GM19324 (cell line): ENCODE data around the gene KHDC4.

Experiments
- ATAC-seq: cut with Tn5 transposase; IDR thresholded peaks from one replicate; pipeline ENCODE4 v1.9.1; 2021; ENCODE audit warnings: mild to moderate bottlenecking, moderate library complexity; ENCODE audit not compliant: unreplicated experiment, low FRiP score

Gene KHDC4

GRCh38 chr1:155934097-155934935, at the start of gene KHDC4:
Gene KHDC4, minus strand, starts transcription at chr1:155934413. Its CDS starts 40 bp downstream, at chr1:155934373.
- ATAC-seq, result peak; percentile 95

DNA sequence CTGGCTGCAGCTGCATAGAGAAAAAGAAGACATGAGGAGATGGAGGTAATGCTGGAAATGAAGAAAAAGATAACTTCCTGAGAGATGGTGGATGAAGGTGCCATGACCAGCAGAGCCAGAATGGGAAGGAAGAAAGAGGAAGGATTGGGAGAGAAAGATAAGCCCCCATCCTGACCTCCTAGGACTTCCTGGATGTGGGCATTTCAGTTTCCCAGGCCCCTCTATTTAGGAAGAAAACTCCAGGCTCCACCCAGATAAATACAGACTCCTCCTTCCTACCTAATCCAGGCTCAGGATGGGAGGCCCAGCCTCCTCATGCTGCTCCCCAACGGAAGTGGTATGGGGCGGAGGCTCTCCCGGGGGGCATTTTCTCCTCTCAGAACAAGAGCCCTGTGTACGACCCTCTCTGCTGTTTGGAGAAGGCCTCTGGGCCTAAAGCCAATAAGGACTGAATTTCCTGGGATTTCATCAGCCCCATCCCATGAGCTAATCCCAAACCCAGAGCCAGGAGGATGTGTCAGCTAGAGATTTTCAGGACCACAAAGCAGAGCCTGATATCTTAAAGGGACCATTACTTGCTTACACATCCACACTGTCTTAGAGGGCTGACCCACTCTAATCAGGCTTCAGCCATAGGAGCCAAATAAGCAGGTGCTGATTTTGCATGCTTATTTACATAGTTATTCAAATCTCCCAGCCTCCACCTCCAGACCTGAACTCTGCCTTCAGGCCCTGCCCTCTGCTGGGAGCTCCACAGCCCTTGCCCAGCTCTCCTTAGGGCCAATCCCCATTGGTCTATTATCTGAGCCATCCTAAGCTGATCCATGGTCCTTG, 49.2 kb upstream of the KHDC4 start:
- peak; percentile 69 for ATAC-seq

DNA sequence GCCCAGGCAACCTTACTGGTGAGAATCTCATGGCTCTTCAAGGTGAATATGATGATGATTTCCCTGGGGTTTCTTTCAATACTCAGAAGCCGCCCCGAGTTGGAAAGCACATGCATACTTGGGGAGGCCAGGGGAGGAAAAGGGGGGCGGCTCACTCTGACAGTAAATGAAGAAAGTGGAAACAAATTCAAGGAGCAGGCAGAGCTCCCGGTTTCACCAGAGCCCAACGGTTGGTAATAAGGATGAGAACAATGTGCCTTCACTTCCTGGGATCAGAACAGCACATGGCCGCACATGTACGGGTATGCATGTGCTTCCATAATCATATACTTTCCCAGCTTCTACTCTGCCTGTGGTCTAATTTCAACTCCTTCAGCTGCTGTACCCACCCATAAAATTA, 47.9 kb upstream of the KHDC4 start:
- no peak for ATAC-seq

DNA sequence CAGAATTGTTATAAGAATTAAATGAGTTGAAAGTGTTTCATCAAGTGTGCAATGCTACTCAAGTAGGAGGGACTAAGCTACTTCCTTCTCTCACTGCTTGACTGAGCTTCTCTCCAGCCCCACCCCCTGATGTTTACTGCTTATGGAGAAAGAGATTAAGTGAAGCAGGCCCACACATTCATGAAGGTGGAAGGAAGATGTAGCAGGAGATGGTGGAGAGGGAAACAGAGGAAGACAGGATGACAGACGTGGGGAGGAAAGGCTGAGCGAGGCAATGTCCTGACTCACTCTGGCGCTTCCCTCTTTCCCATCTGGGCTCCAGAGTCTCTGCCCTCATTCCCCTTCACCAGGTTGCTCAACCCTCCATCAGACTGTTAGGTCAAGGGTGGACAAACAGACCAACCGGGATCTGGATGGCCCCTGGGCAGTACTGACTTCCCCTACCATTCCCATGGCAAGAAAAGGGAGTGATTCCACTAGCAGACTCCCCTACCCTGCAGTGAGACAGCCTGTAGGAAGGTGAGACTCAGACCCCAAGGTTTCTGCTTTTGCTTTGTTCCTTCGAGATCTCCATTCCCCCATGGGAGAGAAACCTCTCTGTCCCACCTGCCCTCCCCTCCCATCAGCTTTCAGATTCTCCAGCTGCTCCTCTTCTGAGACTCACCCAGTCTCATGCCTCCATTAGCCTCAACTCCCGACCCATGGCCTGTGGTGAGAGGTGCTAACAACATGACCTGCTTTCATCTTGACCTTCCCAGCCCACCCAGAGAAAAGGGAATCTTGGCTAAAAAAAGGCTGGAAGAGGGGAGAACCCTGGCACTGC, 47.3 kb upstream of the KHDC4 start:
- no peak for ATAC-seq

DNA sequence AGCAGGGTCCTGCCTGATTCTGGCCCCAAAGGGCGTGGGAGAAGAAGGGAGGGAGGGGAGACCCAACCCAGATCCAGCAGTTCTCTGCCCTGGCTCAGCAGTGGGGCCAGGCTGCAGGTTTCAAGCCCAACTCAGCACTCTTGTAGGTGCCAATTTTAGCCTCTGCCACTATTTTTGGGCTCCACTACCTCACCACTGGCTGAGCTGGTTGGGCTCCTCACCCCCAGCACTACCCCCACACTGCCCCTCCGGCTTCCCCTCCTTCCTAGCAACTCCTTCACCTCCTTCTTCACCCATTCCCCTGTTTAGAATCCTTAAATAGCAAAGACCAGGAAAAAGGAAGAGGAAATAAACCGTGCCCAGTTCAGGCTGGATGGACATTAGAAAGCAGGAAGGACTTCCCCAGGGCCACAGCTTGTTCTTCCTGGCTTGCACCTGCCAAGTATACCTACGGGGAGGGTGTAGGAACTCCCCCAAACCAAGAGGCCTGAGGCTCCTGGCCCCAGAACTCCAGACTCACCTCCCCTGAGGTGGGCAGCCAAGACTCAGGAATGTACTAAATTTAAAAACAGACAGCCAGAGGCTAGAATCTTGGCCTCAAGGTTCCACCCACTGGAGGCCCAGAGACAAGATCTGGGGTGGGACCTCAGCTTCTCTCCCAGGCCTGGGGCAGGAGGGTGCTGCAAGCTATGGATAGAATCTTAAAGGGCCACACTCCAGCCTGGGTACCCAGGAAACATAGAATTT, 45.6 kb upstream of the KHDC4 start:
- ATAC-seq, result no peak

DNA sequence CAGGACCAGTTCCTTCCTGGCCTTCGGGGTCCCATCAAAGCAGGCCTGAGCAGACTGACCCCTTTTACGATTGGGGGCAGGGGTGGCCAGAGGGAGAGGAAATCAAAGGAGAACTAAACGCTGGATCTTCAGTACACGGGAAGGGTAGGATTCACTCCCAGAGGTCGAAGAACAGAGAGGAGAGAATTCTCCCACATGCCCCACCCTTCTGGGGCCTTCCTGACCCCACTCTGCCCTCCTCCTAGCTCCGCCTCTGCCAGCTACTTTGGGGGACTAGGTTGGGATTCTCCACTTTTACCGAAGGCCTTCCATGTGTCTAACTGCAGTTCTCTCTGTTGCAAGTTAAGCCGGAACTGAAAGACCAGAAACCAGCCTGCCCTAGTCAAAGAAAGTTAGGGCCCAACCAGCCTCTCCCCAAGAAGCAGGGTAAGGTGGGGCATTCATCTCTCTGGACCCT, 44.8 kb upstream of the KHDC4 start:
- ATAC-seq, result no peak

DNA sequence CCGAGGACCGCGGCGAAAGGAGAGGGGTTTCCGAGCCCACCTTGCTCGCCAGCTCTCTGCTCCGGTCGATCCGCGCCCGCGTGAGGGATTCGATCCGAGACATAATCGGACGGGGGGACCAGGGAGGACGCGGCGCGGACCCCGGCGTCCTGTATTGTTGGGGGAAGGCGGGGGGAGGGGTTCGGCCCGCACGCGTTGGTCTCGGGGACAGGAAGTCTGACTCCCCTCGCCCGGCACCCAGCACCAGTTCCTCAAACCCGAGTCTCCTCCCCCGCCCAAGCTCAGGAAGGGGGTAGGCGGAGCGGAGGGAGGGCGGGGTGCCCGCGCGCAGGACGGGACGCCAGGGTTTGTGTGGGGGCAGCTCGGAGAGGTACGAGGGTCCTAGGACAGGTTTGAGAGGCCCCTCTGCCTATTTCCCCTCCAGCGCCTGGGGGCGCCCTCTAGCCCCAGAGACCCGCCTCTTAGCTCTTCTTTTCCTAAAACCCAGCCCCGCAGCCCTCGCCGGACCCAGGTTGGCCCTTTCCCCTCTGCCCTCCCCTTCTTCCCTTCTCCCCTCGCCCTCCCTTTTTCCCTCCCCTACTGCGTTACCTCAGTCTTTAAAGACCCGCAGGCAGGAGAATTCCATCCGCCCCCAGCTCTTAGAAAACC, 44.2 kb upstream of the KHDC4 start, which contains the start of gene ARHGEF2:
Gene ARHGEF2 (minus strand): TSS at position 223 of the 648 bp plus-strand sequence. CDS start 120 bp downstream, at position 103.
- peak; percentile 48 for ATAC-seq

DNA sequence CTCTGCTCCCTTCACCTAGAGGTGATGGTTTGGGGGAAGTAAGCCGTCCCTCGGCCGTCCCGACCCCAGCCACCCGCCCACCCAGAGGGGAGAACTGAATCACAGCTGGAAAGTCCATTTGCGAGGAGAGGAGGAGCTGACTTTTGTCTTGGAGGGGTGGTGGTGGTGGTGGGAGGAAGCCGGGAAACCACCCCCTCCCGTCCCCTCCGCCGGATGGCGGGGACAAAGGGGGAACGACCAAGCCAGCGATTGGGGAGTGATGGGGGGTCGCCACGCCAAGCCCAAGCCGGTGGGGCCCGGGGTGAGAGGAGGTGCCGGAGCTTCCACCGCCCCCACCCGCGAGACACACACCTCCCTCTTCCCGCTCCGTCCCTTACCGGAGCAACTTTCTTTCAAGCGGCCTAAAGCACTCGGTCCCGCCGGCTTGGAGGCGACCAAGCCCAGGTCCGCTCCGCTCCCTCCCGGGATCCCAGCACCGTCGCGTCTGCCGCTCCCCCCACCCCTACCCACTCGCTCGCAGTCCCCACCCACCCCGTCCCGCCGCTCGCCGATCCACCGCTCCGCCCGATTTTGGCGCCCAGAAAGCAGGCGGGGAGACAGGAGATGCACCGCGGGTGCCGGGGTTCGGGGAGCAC, 43.6 kb upstream of the KHDC4 start:
- ATAC-seq, result no peak

DNA sequence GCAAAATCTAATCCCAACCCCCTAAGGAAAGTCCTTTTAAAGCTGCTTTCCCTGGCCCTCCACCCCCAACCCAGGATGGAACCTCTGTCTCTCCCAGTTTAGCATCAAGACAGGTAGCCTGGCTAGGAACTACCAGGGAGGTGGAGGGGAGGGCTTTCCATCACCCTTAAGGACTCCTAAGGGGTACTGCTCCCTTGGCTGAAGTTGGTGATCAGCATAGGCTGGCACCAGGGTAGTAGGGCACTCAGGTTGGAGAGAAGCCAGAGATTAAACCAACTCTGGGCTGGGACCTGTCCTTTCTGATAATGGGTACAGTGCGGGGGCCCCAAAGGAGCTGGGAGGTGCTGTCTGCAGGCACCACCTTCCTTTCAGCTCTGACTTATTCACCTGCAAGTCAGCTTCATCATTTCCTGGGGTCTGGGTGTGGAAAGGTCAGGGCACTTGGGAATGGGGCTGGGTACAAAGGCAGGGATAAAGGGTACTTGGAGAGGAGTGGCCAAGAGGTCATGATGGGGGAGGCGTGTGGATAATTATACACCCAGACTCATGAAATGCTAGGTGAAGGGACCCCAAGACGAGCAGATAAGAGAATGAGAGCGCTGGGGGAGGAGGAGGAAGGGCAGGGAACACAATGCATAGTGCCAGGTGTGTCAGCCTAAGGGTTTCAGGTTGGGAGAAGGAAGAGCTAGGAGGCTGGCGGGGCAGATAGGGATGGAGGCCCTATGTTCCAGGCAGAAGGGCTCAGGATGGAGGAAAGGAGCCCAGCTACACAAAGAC, 42.9 kb upstream of the KHDC4 start:
- ATAC-seq, result no peak

- no peak for ATAC-seq
Measured at GRCh38 chr1:155976062-155976912, 42.1 kb upstream of the KHDC4 start.

GRCh38 chr1:155975375-155976061, 41.3 kb upstream of the KHDC4 start:
- ATAC-seq, result no peak

GRCh38 chr1:155974208-155975115, 40.2 kb upstream of the KHDC4 start:
- no peak for ATAC-seq

- ATAC-seq, result no peak
Measured at GRCh38 chr1:155973723-155974122, 39.5 kb upstream of the KHDC4 start.

- no peak for ATAC-seq
Measured at GRCh38 chr1:155971910-155972809, 37.9 kb upstream of the KHDC4 start.
